Activated effector memory CD4-positive, alpha-beta T cell treated with anti-CD3 and anti-CD28 coated beads, Interleukin-2, amount 50 U/mL, for 16 hours (primary cell): ENCODE data around the gene TMC7.

Source experiments
- DNase-seq: peaks from one replicate; pipeline ENCODE4 v3.0.0-alpha.2; 2020

TMC7 gene

GRCh38 chr16:19092653-19093410 lies 109.1 kb downstream of the TMC7 start:
- no peak for DNase-seq

GRCh38 chr16:19093631-19094541 lies 110.2 kb downstream of the TMC7 start:
- no peak for DNase-seq

GRCh38 chr16:19094542-19095365 lies 111.0 kb downstream of the TMC7 start:
- DNase-seq: no peak

GRCh38 chr16:19095654-19096053 lies 111.9 kb downstream of the TMC7 start:
- no peak for DNase-seq

- no peak for DNase-seq
These were observed 114.4 kb downstream of the TMC7 start for GRCh38 chr16:19098173-19098572.

GRCh38 chr16:19102187-19102872 lies 118.6 kb downstream of the TMC7 start:
- DNase-seq: no peak

- DNase-seq: no peak
These were observed 120.9 kb downstream of the TMC7 start for GRCh38 chr16:19104607-19105006.

GRCh38 chr16:19105131-19105530 lies 121.4 kb downstream of the TMC7 start:
- no peak for DNase-seq

- no peak for DNase-seq
These were observed 122.3 kb downstream of the TMC7 start for GRCh38 chr16:19105891-19106624.

GRCh38 chr16:19106625-19107020 lies 122.9 kb downstream of the TMC7 start:
- DNase-seq: no peak

- DNase-seq: no peak
These were observed 124.9 kb downstream of the TMC7 start for GRCh38 chr16:19108409-19109287.

GRCh38 chr16:19109288-19109664 lies 125.5 kb downstream of the TMC7 start:
- no peak for DNase-seq

- DNase-seq: no peak
These were observed 127.0 kb downstream of the TMC7 start for GRCh38 chr16:19110537-19111360.

GRCh38 chr16:19112099-19112407 lies 128.3 kb downstream of the TMC7 start:
- DNase-seq: no peak
